ENCODE results near the gene FBXW4. TPM values are rescaled to one million over a fixed set of nuclear protein-coding genes. Genes with fewer than 3 reads are reported as not detected.

FBXW4 gene
- total RNA-seq, 6 experiments from 2014 or later = 15.1 to 29.5 (median 25.6) TPM

- no peak for TF ChIP-seq POLR2A (IDR thresholded peaks at IDR 0.05)
- no peak for TF ChIP-seq CTCF (IDR thresholded peaks at IDR 0.05)
- H3K4me3 ChIP-seq = no peak overlapping the region
- ATAC-seq (no peak), DNase-seq (no peak)
- no peaks in the 10 kb centered on the region for H3K4me1 ChIP-seq
- H3K36me3 ChIP-seq = peaks cover 0 to 12% (median 4%) of the 10 kb centered on the region in 4 donors
- intact Hi-C loops (cut with DNase I) = no loop called here
- no peaks in the 10 kb centered on the region for H3K27me3 ChIP-seq
- 94% methylated on average over 8 of the region's 8 CpGs for whole genome bisulfite sequencing (ENCODE audit: insufficient coverage, low coverage, low lambda C conversion rate, missing lambda C conversion rate)
- H3K27ac ChIP-seq = no peak overlapping the region
- H3K9me3 ChIP-seq = no peaks in the 10 kb centered on the region
These were observed 41.4 kb downstream of the FBXW4 start for GRCh38 chr10:101653536-101653935.

GRCh38 chr10:101651336-101651735 lies 43.6 kb downstream of the FBXW4 start:
- Histone ChIP-seq H3K27me3 (no peaks in the 10 kb centered on the region), H3K4me1 (no peaks in the 10 kb centered on the region), H3K9me3 (no peaks in the 10 kb centered on the region), H3K36me3 (peaks cover 0 to 6% (median 2%) of the 10 kb centered on the region in 4 donors), H3K4me3 (no peak overlapping the region), H3K27ac (no peak overlapping the region)
- WGBS (ENCODE audit: insufficient coverage, low coverage, low lambda C conversion rate, missing lambda C conversion rate) = 60% methylated on average over 2 of the region's 5 CpGs
- ATAC-seq = no peak
- TF ChIP-seq POLR2A (IDR thresholded peaks at IDR 0.05) (no peak), CTCF (IDR thresholded peaks at IDR 0.05) (no peak)
- intact Hi-C loops (cut with DNase I) = no loop called here
- DNase-seq = no peak

- intact Hi-C loops (cut with DNase I) = no loop called here
- Histone ChIP-seq H3K27ac (no peak overlapping the region), H3K36me3 (peaks cover 0 to 5% (median 2%) of the 10 kb centered on the region in 4 donors), H3K27me3 (no peaks in the 10 kb centered on the region), H3K4me1 (no peaks in the 10 kb centered on the region), H3K9me3 (no peaks in the 10 kb centered on the region), H3K4me3 (no peak overlapping the region)
- no peak for TF ChIP-seq CTCF (IDR thresholded peaks at IDR 0.05)
- TF ChIP-seq POLR2A (IDR thresholded peaks at IDR 0.05) = no peak
- no peak for ATAC-seq
- 94% methylated on average over 6 of the region's 15 CpGs for WGBS (ENCODE audit: insufficient coverage, low coverage, low lambda C conversion rate, missing lambda C conversion rate)
- DNase-seq = no peak
These were observed 44.1 kb downstream of the FBXW4 start for GRCh38 chr10:101650863-101651262.

- Histone ChIP-seq H3K36me3 (no peaks in the 10 kb centered on the region), H3K9me3 (no peaks in the 10 kb centered on the region), H3K27ac (no peak overlapping the region), H3K4me1 (no peaks in the 10 kb centered on the region), H3K27me3 (no peaks in the 10 kb centered on the region), H3K4me3 (no peak overlapping the region)
- ATAC-seq = no peak
- WGBS (ENCODE audit: insufficient coverage, low coverage, low lambda C conversion rate, missing lambda C conversion rate) = no CpG with 5 or more reads among the region's 5 CpGs
- intact Hi-C loops (cut with DNase I) = no loop called here
- no peak for DNase-seq
- TF ChIP-seq CTCF (IDR thresholded peaks at IDR 0.05) = no peak
These were observed 45.4 kb downstream of the FBXW4 start for GRCh38 chr10:101649525-101650085.

GRCh38 chr10:101647255-101647654 lies 47.7 kb downstream of the FBXW4 start:
- Histone ChIP-seq H3K27me3 (no peaks in the 10 kb centered on the region), H3K4me3 (no peak overlapping the region), H3K36me3 (no peaks in the 10 kb centered on the region), H3K27ac (no peak overlapping the region), H3K4me1 (no peaks in the 10 kb centered on the region), H3K9me3 (no peaks in the 10 kb centered on the region)
- ATAC-seq (no peak), DNase-seq (no peak)
- 76% methylated on average over 2 of the region's 2 CpGs for WGBS (ENCODE audit: insufficient coverage, low coverage, low lambda C conversion rate, missing lambda C conversion rate)
- intact Hi-C loops (cut with DNase I) = no loop called here
- TF ChIP-seq CTCF (IDR thresholded peaks at IDR 0.05) (no peak), POLR2A (IDR thresholded peaks at IDR 0.05) (no peak)

Data from right lobe of liver (tissue), 6 donors.